Measurements from ENCODE around the gene PVRIG.
"Not testable (repeated sequence)": the region's sequence is repeated elsewhere in the genome, so short reads cannot be mapped to it uniquely, and the experiment has no call there.

PVRIG gene

DNA sequence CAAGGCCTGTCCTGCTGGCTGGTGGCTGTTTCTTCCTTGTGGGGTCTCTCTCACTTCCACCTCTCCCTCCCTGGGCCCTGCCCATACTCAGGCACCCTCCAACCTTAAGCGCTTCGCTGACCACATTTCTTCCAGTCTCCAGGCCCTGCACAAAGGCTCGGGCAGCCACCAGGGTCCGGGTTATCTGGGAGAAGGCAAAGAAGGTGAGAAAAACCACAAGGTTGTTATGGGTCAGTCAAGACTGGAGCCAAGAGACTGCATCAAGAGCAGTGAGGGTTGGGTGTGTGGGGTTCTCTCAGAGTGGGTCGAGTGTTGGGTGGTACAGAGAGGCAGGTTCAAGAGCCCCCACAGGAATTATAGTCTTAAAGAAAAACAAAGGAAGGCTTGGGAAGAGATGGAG, 45.2 kb upstream of the PVRIG start:
- TF ChIP-seq, protein P1, sequence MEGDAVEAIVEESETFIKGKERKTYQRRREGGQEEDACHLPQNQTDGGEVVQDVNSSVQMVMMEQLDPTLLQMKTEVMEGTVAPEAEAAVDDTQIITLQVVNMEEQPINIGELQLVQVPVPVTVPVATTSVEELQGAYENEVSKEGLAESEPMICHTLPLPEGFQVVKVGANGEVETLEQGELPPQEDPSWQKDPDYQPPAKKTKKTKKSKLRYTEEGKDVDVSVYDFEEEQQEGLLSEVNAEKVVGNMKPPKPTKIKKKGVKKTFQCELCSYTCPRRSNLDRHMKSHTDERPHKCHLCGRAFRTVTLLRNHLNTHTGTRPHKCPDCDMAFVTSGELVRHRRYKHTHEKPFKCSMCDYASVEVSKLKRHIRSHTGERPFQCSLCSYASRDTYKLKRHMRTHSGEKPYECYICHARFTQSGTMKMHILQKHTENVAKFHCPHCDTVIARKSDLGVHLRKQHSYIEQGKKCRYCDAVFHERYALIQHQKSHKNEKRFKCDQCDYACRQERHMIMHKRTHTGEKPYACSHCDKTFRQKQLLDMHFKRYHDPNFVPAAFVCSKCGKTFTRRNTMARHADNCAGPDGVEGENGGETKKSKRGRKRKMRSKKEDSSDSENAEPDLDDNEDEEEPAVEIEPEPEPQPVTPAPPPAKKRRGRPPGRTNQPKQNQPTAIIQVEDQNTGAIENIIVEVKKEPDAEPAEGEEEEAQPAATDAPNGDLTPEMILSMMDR (IDR thresholded peaks at IDR 0.05): no peak
- Histone ChIP-seq H3K27me3 (peaks cover 0 to 23% of the 10 kb centered on the region in 2 donors), H3K36me3 (no peaks in the 10 kb centered on the region), H3K9me3 (no peaks in the 10 kb centered on the region), H3K27ac (no peak overlapping the region), H3K4me3 (no peak overlapping the region), H3K4me1 (peaks cover 0 to 28% (median 20%) of the 10 kb centered on the region in 4 donors)
- no peak for DNase-seq
- intact Hi-C loops (cut with DNase I; ENCODE audit: low total_unique reads): no loop called here

DNA sequence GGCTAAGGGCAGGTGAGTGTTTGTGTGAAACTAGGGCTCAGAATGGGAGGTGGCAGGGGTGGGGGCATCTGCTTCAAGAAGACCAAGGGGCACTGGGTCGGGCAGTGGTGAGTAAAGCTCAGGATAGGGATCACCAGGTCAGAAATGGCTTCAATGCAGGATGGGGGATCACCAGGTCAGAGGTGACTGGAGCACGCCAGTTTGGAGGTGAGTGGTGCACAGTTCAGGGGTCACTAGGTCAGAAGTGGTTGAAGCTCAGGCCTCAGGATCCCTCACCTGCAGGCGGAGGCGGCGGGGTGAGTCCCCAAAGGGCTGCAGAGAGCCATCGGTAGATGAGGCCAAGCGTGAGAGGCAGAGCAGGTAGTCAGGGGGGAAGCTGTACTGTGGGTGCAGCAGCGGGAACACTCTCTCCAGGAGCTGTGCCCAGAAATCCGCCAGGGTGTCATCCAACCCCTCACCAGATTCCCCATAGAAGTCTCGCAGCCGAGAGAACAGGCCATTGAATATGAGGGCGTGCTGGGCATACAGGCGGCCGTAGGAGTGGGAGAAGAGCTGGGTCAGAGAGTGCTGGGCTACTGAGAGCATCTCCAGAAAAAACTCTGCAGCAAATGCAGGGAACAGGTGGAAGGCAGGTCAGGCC, 44.3 kb upstream of the PVRIG start:
- no peak overlapping the region for H3K4me3 ChIP-seq
- H3K27ac ChIP-seq: no peak overlapping the region
- intact Hi-C loops (cut with DNase I; ENCODE audit: low total_unique reads): no loop called here

DNA sequence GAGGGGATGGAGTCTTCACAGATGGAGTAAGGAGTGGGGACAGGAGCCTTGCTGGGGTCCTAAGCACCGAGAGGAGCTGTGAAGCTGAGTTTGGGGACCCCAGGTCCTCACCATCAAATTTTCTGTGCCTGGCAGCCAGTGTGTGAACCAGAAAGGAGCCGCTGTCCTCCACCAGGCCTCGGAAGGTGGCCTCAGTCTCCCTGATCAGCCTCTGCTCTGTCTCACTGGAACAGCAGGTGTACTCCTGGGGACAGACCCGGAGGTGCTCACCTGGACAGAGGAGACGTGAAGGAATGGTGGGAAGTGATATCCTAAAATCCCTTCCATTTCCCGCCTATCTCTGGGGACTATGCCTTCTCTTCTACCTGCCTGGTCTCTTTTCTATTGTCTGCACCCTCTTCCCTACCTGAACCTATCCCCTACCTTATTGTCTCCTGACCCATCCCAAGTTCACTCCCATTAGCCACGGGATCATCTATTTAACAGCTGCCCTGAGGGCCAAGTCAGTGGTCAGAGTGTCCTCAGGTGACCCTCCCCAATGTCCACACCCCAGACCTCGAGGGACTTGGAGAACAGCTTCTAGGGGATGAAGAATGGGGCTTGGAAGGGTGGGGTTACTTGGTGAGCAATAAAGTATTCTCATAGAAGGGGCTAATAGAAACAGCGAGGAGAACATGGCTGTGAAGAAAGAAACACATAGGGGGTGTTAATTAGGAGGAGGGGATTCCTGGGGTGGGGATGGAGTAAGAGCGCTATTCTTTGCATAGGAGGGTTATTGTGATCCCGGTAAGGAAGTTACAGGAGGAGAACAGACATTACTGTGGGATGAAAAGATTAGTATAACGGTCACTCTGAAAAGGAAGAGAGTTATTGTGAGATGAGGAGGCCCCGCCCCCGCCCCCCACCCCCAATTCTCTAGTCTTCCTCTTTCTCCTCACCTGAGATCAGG, 43.4 kb upstream of the PVRIG start:
- peaks cover 0 to 19% of the 10 kb centered on the region in 2 donors for H3K27me3 ChIP-seq
- intact Hi-C loops (cut with DNase I; ENCODE audit: low total_unique reads): no loop called here
- no peak for DNase-seq
- H3K36me3 ChIP-seq: no peaks in the 10 kb centered on the region
- TF ChIP-seq, protein P1 (IDR thresholded peaks at IDR 0.05): no peak
- peaks cover 0 to 24% (median 17%) of the 10 kb centered on the region in 4 donors for H3K4me1 ChIP-seq
- H3K27ac ChIP-seq: peak overlapping the region in 1 of 2 donors; percentile 23
- no peaks in the 10 kb centered on the region for H3K9me3 ChIP-seq
- peak overlapping the region; percentile 42 to 59 for H3K4me3 ChIP-seq

More for the DNA sequence above, 44.3 kb upstream of the PVRIG start:
- H3K36me3 ChIP-seq: no peaks in the 10 kb centered on the region
- H3K9me3 ChIP-seq: no peaks in the 10 kb centered on the region
- TF ChIP-seq, protein P1 (IDR thresholded peaks at IDR 0.05): no peak
- no peak for DNase-seq
- peaks cover 0 to 28% (median 20%) of the 10 kb centered on the region in 4 donors for H3K4me1 ChIP-seq
- H3K27me3 ChIP-seq: peaks cover 0 to 23% of the 10 kb centered on the region in 2 donors

DNA sequence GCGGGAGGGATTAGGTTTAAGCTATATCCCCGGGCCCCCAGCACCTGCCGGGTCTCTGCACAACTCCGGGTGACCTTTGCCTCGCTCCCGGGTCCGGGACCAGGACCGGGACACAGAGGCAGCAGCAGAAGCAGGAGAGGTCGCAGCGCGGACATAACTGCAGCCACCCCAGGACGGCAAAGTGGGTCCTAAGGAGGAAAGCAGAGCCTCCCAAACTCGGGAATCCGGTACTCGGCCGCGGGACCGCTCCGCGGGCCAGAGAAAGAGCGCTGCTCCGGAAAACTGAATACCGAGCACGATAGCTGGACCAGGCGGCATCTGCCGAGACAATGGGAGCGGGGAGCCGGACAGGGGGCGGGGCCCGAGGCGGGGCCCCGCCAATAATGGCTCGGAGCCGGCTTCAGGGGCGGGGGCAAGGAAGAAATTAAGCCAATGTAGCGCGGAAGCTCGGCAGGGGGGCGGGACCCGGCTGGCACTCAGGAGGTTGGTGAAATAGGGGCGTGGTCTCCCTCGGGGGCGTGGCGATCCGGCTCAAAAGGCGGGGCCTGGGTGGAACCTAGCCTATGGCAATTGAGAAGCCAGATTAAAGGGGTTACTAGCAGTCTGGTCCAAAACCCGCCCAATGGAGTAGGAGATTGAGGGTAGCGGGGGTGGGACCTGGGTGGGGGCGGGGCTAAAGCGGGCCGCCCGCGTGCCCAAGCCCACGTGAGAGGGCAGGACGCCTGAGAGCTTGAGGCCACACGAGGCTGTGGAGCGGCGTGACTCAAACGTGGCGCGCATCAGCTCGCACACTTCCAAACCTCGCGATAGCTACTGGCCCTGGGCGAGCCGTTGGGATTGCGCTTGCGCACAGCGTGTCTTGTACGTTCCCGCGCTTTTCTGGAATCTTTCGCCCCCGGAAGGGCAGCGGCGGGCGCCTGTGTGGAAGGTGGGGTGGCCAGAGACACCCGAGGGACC, 42.4 kb upstream of the PVRIG start, which contains the start of the genes GPC2 and STAG3:
TSS of gene GPC2 (minus strand) at position 337 of the 957 bp plus-strand sequence. CDS start at position 155, 182 bp downstream.
TSS of gene STAG3 (plus strand) at position 874 of the 957 bp plus-strand sequence. CDS start 2,639 bp downstream, outside the sequence.
- intact Hi-C loops (cut with DNase I; ENCODE audit: low total_unique reads): no loop called here
- peaks cover 0 to 12% of the 10 kb centered on the region in 2 donors for H3K27me3 ChIP-seq
- TF ChIP-seq, protein P1 (IDR thresholded peaks at IDR 0.05): no peak
- peaks cover 0 to 18% (median 13%) of the 10 kb centered on the region in 4 donors for H3K4me1 ChIP-seq
- no peaks in the 10 kb centered on the region for H3K9me3 ChIP-seq
- H3K27ac ChIP-seq: peak within 1 kb of the TSS; percentile 23 to 29
- H3K36me3 ChIP-seq: no peaks in the 10 kb centered on the region
- H3K4me3 ChIP-seq: peak within 1 kb of the TSS; percentile 42 to 59
- peak; percentile 91 to 95 for DNase-seq

DNA sequence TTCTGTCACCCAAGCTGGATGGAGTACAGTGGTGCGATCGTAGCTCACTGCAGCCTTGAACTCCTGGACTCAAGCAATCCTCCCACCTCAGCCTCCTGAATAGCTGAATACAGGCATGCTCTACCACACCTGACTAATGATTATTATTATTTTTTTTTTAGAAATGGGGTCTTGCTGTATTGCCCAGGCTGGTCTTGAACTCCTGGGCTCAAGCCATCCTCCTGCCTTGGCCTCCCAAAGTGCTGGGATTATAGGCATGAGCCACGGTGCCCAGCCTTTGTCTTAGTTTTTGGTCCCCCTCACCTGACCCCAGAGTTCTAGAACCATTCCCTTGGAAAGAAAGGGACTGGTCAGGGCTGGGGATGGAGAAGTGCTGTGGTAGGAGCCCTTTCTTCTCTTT, 39.7 kb upstream of the PVRIG start:
- H3K27me3 ChIP-seq; DNase-seq; H3K4me3 ChIP-seq; H3K9me3 ChIP-seq; H3K36me3 ChIP-seq; H3K27ac ChIP-seq; intact Hi-C loops (cut with DNase I; ENCODE audit: low total_unique reads): not testable (repeated sequence)
- H3K4me1 ChIP-seq: peaks cover 0 to 18% (median 13%) of the 10 kb centered on the region in 4 donors

DNA sequence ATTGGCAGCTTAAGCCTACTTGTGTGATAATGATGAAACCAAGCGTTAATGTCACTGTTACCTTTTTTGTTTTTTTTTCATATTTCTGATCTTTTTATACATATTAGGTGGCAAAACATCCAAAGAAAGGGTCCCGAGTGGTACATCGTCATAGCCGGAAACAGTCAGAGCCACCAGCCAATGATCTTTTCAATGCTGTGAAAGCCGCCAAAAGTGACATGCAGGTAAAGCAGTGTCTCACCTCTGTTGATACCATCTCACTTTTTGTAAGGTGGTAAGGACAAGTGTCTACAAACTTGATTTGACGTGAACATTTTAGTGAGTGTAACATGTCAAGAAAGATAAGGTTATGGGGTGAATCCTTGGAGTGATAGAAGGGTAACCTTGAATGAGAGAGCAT, 37.1 kb upstream of the PVRIG start:
- H3K27ac ChIP-seq; H3K9me3 ChIP-seq; H3K36me3 ChIP-seq; DNase-seq; intact Hi-C loops (cut with DNase I; ENCODE audit: low total_unique reads); H3K4me1 ChIP-seq; H3K27me3 ChIP-seq; H3K4me3 ChIP-seq: not testable (repeated sequence)

DNA sequence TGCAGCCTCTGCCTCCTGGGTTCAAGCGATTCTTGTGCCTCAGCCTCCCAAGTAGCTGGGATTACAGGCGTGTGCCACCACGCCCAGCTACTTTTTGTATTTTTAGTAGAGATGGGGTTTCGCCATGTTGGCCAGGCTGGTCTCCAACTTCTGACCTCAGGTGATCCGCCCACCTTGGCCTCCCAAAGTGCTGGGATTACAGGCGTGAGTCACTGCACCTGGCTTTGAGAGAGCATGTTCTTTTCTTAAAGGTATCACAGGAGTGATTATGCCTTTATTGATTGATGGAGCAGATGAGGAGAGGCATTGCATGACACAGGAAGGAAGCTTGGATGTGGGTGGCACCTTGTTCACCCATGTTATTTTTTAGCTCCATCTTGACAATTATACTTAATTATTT, 36.7 kb upstream of the PVRIG start:
- H3K27ac ChIP-seq; H3K9me3 ChIP-seq; H3K36me3 ChIP-seq; DNase-seq; H3K4me3 ChIP-seq; H3K27me3 ChIP-seq; H3K4me1 ChIP-seq; intact Hi-C loops (cut with DNase I; ENCODE audit: low total_unique reads): not testable (repeated sequence)
